H9 (cell line): Measurements from ENCODE around the gene CHN2. TPM values are rescaled to one million over a fixed set of nuclear protein-coding genes. Genes with fewer than 3 reads are reported as not detected.

ENCODE experiments used
- DNase-seq: peaks from one replicate; pipeline ENCODE4 v3.0.0-alpha.2; 2017
- H2AFZ ChIP-seq: one replicate; pipeline ENCODE4 v1.6.1; 2013; ENCODE audit warnings: mild to moderate bottlenecking, low read length, control low read depth, moderate library complexity
- H2AK5ac ChIP-seq: 2 replicates; pipeline ENCODE4 v1.6.1; 2013; ENCODE audit warnings: low read length, control low read depth, mixed read lengths; ENCODE audit not compliant: insufficient read length
- H2BK120ac ChIP-seq: one replicate; pipeline ENCODE4 v1.6.1; 2013; ENCODE audit warnings: low read depth, mild to moderate bottlenecking, low read length, control low read depth, inconsistent platforms; ENCODE audit not compliant: poor library complexity, severe bottlenecking
- H2BK12ac ChIP-seq: 2 replicates; pipeline ENCODE4 v1.6.1; 2013; ENCODE audit warnings: low read length, control low read depth, mixed read lengths, low read depth; ENCODE audit not compliant: insufficient read length
- H2BK15ac ChIP-seq: 2 replicates; pipeline ENCODE4 v1.6.1; 2013; ENCODE audit warnings: low read depth, low read length, control low read depth
- H2BK20ac ChIP-seq: one replicate; pipeline ENCODE4 v1.6.1; 2013; ENCODE audit warnings: low read depth, mild to moderate bottlenecking, low read length, control low read depth, inconsistent platforms; ENCODE audit not compliant: poor library complexity, severe bottlenecking
- H2BK5ac ChIP-seq: 2 replicates; pipeline ENCODE4 v1.6.1; 2013; ENCODE audit warnings: low read length, control low read depth, mixed read lengths; ENCODE audit not compliant: insufficient read length
- H3K14ac ChIP-seq: 2 replicates; pipeline ENCODE4 v1.6.1; 2013; ENCODE audit warnings: low read length, control low read depth; ENCODE audit not compliant: insufficient read depth
- H3K18ac ChIP-seq: 2 replicates; pipeline ENCODE4 v1.6.1; 2013; ENCODE audit warnings: low read depth, mild to moderate bottlenecking, mixed read lengths, low read length, control low read depth; ENCODE audit not compliant: insufficient read length
- H3K23ac ChIP-seq: 2 replicates; pipeline ENCODE4 v1.6.1; 2013; ENCODE audit warnings: low read length, control low read depth, mixed read lengths, low read depth; ENCODE audit not compliant: insufficient read length
- H3K23me2 ChIP-seq: 2 replicates; pipeline ENCODE4 v1.6.1; 2013; ENCODE audit warnings: low read depth, mild to moderate bottlenecking, mixed read lengths, low read length, control low read depth; ENCODE audit not compliant: insufficient read length, poor library complexity, severe bottlenecking
- H3K27ac ChIP-seq: 2 replicates; pipeline ENCODE4 v1.5.1; 2013; ENCODE audit warnings: low read length, control low read depth, mixed read lengths, low read depth; ENCODE audit not compliant: insufficient read length
- H3K27me3 ChIP-seq: 2 replicates; pipeline ENCODE4 v1.6.1; 2013; ENCODE audit warnings: low read length, control low read depth, inconsistent platforms; ENCODE audit not compliant: insufficient read depth
- H3K4ac ChIP-seq: 2 replicates; pipeline ENCODE4 v1.6.1; 2013; ENCODE audit warnings: low read depth, mild to moderate bottlenecking, control low read depth, inconsistent platforms, low read length, moderate library complexity
- H3K4me1 ChIP-seq: 2 replicates; pipeline ENCODE4 v1.6.1; 2013; ENCODE audit warnings: low read length, control low read depth, inconsistent platforms; ENCODE audit not compliant: insufficient read depth
- H3K4me2 ChIP-seq: 2 replicates; pipeline ENCODE4 v1.6.1; 2013; ENCODE audit warnings: low read length, control low read depth, mixed read lengths; ENCODE audit not compliant: insufficient read length, insufficient read depth
- H3K56ac ChIP-seq: 2 replicates; pipeline ENCODE4 v1.6.1; 2013; ENCODE audit warnings: low read depth, mild to moderate bottlenecking, mixed read lengths, low read length, control low read depth; ENCODE audit not compliant: insufficient read length
- H3K79me1 ChIP-seq: 2 replicates; pipeline ENCODE4 v1.6.1; 2013; ENCODE audit warnings: low read depth, mild to moderate bottlenecking, moderate library complexity, low read length, control low read depth, inconsistent platforms; ENCODE audit not compliant: insufficient read depth, poor library complexity, severe bottlenecking
- H3K79me2 ChIP-seq: 2 replicates; pipeline ENCODE4 v1.6.1; 2013; ENCODE audit warnings: low read length, control low read depth, inconsistent platforms; ENCODE audit not compliant: insufficient read depth
- H3K9ac ChIP-seq: 2 replicates; pipeline ENCODE4 v1.6.1; 2013; ENCODE audit warnings: low read length, control low read depth, mixed read lengths; ENCODE audit not compliant: insufficient read length; ENCODE audit errors: extremely low read depth
- H3K9me3 ChIP-seq: one replicate; pipeline ENCODE4 v1.6.1; 2013; ENCODE audit warnings: low read depth, low read length, inconsistent platforms; ENCODE audit not compliant: control insufficient read depth
- H3T11ph ChIP-seq: one replicate; pipeline ENCODE4 v1.6.1; 2013; ENCODE audit warnings: mild to moderate bottlenecking, low read length, control low read depth, inconsistent platforms
- H4K20me1 ChIP-seq: one replicate; pipeline ENCODE4 v1.6.1; 2013; ENCODE audit not compliant: control insufficient read depth, insufficient read length, insufficient read depth
- H4K5ac ChIP-seq: 2 replicates; pipeline ENCODE4 v1.6.1; 2013; ENCODE audit warnings: low read depth, mild to moderate bottlenecking, mixed read lengths, low read length, control low read depth; ENCODE audit not compliant: insufficient read length
- H4K8ac ChIP-seq: replicated peaks from 2 replicates; pipeline ENCODE4 v1.6.1; 2013; ENCODE audit warnings: low read length, control low read depth, mixed read lengths, low read depth; ENCODE audit not compliant: insufficient read length
- H4K91ac ChIP-seq: 2 replicates; pipeline ENCODE4 v1.6.1; 2013; ENCODE audit warnings: low read depth, mild to moderate bottlenecking, moderate library complexity, mixed read lengths, low read length, control low read depth; ENCODE audit not compliant: insufficient read length
- H3K27ac Mint-ChIP-seq, 3 experiments: 2 replicates in 2 of 3; 3 replicates in 1 of 3; pipeline ENCODE4 v1.8.0; 2020 to 2021; ENCODE audit warnings: mixed read lengths in 3 of 3, mild to moderate bottlenecking in 1 of 3, moderate library complexity in 1 of 3
- H3K27me3 Mint-ChIP-seq: 2 replicates; pipeline ENCODE4 v1.8.0; 2021; ENCODE audit warnings: low read depth, mild to moderate bottlenecking, moderate library complexity, mixed read lengths
- H3K36me3 Mint-ChIP-seq, 3 experiments: 2 replicates in 2 of 3; 3 replicates in 1 of 3; pipeline ENCODE4 v1.8.0; 2020 to 2021; ENCODE audit warnings: low read depth in 3 of 3, mixed read lengths in 3 of 3; ENCODE audit not compliant: insufficient read depth in 1 of 3
- H3K4me1 Mint-ChIP-seq, 2 experiments: 2 replicates each; pipeline ENCODE4 v1.8.0; 2020; ENCODE audit warnings: mixed read lengths in 2 of 2
- H3K4me3 Mint-ChIP-seq, 2 experiments: 2 replicates in 1 of 2; 3 replicates in 1 of 2; pipeline ENCODE4 v1.8.0; 2020 to 2021; ENCODE audit warnings: mild to moderate bottlenecking in 2 of 2, mixed read lengths in 2 of 2, moderate library complexity in 1 of 2
- H3K9me3 Mint-ChIP-seq, 2 experiments: 2 replicates in 1 of 2; 3 replicates in 1 of 2; pipeline ENCODE4 v1.8.0; 2020; ENCODE audit warnings: mild to moderate bottlenecking in 2 of 2, mixed read lengths in 2 of 2, moderate library complexity in 1 of 2
- WGBS: extraction: QIAGEN DNeasy Blood & Tissue Kit; methylation state at CpG from one replicate; pipeline ENCODE4 v1.1.7; 2013; ENCODE audit warnings: missing lambda C conversion rate, low lambda C conversion rate, mixed read lengths; ENCODE audit not compliant: insufficient read length; ENCODE audit errors: extremely low coverage; 5-methylcytosine and 5-hydroxymethylcytosine counted together
- total RNA-seq: library from RNA; stranded (reverse); gene quantifications from 2 replicates; pipeline ENCODE4 v1.2.1, GENCODE V29; 2021
- TF ChIP-seq, protein P1 (sequence below): fragments of 200-600 bp; sonication (generic); conservative IDR thresholded peaks from 3 replicates; pipeline ENCODE4 v1.8.0; 2021; ENCODE audit warnings: antibody characterized with exemption, mild to moderate bottlenecking

CHN2 gene
- total RNA-seq, 1 experiment from 2014 or later, result 3.3 TPM

GRCh38 chr7:29421010-29421956, 226.7 kb downstream of the CHN2 start:
- Histone ChIP-seq H3K18ac (no peak overlapping the region), H3K27me3 (no peaks in the 10 kb centered on the region), H2BK15ac (no peak overlapping the region), H2AK5ac (no peak overlapping the region), H2BK5ac (no peak overlapping the region), H3K4me1 (no peaks in the 10 kb centered on the region), H4K20me1 (no peaks in the 10 kb centered on the region), H3K9me3 (no peaks in the 10 kb centered on the region), H3K23ac (no peak overlapping the region), H2AFZ (no peak overlapping the region), H3K4ac (no peak overlapping the region), H2BK12ac (no peak overlapping the region), H3K79me2 (no peaks in the 10 kb centered on the region), H3K4me2 (no peak overlapping the region), H3T11ph (no peak overlapping the region), H3K27ac (no peak overlapping the region), H3K9ac (no peak overlapping the region), H3K23me2 (no peaks in the 10 kb centered on the region), H4K5ac (no peak overlapping the region), H4K8ac (no peak overlapping the region), H3K14ac (no peak overlapping the region), H3K56ac (no peak overlapping the region), H4K91ac (no peak overlapping the region), H2BK120ac (no peak overlapping the region), H2BK20ac (no peak overlapping the region), H3K79me1 (no peaks in the 10 kb centered on the region)
- WGBS, result no CpG with 5 or more reads among the region's 12 CpGs
- Mint-ChIP-seq H3K4me3 (no peak overlapping the region), H3K27me3 (peaks cover 1% of the 10 kb centered on the region), H3K4me1 (peaks cover 4 to 6% of the 10 kb centered on the region in 2 experiments; a peak in 3 of 4 replicates), H3K36me3 (no peaks in the 10 kb centered on the region), H3K27ac (no peak overlapping the region; a peak in 1 of 7 replicates), H3K9me3 (no peaks in the 10 kb centered on the region)
- DNase-seq, result no peak
- TF ChIP-seq, protein P1, sequence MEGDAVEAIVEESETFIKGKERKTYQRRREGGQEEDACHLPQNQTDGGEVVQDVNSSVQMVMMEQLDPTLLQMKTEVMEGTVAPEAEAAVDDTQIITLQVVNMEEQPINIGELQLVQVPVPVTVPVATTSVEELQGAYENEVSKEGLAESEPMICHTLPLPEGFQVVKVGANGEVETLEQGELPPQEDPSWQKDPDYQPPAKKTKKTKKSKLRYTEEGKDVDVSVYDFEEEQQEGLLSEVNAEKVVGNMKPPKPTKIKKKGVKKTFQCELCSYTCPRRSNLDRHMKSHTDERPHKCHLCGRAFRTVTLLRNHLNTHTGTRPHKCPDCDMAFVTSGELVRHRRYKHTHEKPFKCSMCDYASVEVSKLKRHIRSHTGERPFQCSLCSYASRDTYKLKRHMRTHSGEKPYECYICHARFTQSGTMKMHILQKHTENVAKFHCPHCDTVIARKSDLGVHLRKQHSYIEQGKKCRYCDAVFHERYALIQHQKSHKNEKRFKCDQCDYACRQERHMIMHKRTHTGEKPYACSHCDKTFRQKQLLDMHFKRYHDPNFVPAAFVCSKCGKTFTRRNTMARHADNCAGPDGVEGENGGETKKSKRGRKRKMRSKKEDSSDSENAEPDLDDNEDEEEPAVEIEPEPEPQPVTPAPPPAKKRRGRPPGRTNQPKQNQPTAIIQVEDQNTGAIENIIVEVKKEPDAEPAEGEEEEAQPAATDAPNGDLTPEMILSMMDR, result no peak
